Spleen (tissue), 7 donors: ENCODE results near the gene NDNF.

Experiments
- CTCF ChIP-seq, 11 experiments: fragments of 200-600 bp in 7 of 11; fragments of 450-650 bp in 4 of 11; sonication (generic) in 4 of 11; IDR thresholded peaks in 8 of 11; conservative IDR thresholded peaks in 3 of 11; 1 replicate in 7 of 11; 2 replicates in 4 of 11; pipeline versions ENCODE4 v1.4.0 to v1.8.0; 2016 to 2021; ENCODE audit warnings: antibody characterized with exemption in 11 of 11, inconsistent platforms in 4 of 11, mild to moderate bottlenecking in 1 of 11
- POLR2AphosphoS5 ChIP-seq, 3 donors: sonication (generic); formaldehyde crosslinking; IDR thresholded peaks; one replicate each; pipeline ENCODE4 v1.5.1; 2017; ENCODE audit warnings: antibody characterized with exemption in 3 of 3
- donor health status: DM: no; HTN: no; CAD: no; lungs with moderate emphysema.
- donor health status: DM: no; HTN: no; CAD: no.
- donor health status: DM: no; HTN: no; CAD: no.

- TF ChIP-seq CTCF (IDR thresholded peaks at IDR 0.05 in 8 of 11, conservative IDR thresholded peaks at IDR 0.05 in 3 of 11) (no peak), POLR2AphosphoS5 (IDR thresholded peaks at IDR 0.05) (no peak)
Observed at GRCh38 chr4:121057466-121057922, 14.8 kb downstream of the NDNF start.
